GM19043 (cell line): ENCODE results near the gene SLC22A4.
A peak's percentile ranks its signal among the peaks of the same experiment; 100 is the strongest.

Experiments used
- ATAC-seq: cut with Tn5 transposase; IDR thresholded peaks from one replicate; pipeline ENCODE4 v1.9.1; 2021; ENCODE audit warnings: low read depth; ENCODE audit not compliant: unreplicated experiment

The SLC22A4 gene

DNA sequence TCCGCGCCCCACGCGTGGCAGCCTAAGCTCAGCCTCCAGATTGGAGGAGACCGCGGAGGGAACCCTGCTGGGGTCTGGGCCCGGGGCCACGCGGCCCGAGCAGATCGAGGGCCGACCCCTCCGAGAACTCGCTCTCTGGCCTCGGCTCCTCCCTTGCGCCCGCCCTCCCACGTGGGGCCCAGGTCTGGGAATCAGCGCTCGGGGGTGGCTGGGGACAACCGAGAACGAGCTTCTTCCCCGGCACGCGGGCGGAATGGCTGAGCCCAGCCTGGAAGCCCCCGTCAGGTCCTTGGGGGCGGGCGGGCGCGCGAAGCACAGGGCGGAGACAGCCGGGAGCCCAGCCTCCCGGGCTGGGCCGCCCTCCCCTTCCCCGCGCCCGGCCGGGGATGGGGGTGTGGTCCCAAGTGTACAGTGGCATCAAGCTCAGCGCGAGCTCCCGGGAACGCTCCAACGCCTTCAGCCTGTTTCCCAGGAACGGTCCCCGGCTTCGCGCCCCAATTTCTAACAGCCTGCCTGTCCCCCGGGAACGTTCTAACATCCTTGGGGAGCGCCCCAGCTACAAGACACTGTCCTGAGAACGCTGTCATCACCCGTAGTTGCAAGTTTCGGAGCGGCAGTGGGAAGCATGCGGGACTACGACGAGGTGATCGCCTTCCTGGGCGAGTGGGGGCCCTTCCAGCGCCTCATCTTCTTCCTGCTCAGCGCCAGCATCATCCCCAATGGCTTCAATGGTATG, at the start of gene SLC22A4:
Gene SLC22A4, plus strand, starts transcription at position 403 of the 736 bp plus-strand sequence. Its CDS starts 223 bp downstream, at position 626.
- ATAC-seq: peak; percentile 66

DNA sequence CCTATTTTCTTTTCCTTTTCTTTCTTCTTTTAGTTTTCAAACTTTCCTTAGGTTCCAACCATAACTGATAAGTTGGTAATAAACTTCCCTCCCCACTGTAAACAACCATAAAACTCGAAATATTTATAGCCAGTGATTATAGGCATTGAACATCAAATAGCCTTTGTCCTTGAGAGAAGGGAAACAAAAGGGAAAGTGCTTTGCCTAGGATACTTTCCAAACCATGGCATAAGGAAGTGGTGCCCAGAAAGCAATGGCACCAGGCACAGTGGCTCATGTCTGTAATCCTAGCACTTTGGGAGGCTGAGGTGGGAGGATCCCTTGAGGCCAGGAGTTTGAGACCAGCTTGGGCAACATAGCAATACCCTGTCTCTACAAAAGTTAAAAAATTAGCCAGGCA, 48.6 kb upstream of the SLC22A4 start:
- no peak for ATAC-seq

DNA sequence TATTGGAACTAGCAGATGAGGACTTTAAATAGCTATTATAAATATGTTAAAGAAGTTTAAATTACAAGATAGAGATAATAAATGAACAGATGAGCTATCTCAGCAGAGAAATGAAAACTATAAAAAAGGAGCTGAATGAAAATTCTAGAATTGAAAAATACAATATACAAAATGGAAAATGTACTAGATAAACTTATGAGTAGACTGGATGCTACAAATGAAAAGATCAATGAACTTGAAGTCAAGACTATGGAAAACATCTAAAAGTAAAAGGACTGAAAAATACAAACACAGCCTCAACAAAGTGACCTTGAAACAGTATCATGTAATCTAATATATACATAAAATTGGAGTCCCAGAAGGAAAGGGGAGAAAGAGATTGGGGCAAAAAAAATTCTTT, 47.4 kb upstream of the SLC22A4 start:
- no peak for ATAC-seq

DNA sequence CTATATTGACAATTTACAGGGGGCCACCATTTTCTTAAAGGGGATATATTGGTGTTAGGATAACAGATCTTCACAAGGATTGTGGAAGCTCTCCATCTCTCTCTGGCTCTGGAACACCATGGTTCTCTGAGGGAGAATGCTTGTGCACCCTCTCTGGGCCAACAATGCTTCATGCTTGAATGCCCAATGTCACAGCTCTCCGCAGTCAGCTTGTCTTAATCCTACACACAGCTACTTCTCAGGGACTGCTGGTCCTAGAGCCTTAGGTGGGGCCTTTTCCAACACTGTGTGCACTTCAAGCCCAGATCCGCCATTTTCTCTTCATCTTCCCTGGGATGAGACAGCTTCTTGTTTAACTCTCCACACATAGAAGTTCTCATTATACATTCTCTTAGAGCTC, 43.6 kb upstream of the SLC22A4 start:
- no peak for ATAC-seq

- ATAC-seq: no peak
Observed at GRCh38 chr5:132251220-132251725, 42.9 kb upstream of the SLC22A4 start.

DNA sequence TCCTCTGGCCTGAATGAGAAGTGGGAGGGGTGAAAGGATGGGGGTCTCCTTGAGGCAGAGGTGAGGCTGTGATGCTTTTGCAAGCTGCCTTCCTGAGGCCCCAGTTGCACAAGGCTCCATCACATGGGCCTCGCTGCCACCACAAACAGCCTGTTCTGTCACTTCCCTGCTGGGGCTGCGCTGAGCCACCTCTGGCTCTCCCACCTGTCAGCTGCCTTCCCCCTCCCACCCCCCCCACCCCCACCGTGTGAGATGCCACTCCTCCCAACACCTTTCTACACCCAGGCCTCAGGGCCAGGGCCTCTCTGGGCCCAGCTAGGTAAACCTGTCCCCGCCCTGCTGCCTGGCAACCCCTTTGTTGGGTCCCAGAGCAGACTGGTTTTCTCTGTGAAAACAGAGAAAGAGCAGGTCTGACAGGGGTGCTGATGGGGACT, 41.2 kb upstream of the SLC22A4 start:
- no peak for ATAC-seq

GRCh38 chr5:132253452-132254320, 40.5 kb upstream of the SLC22A4 start:
- ATAC-seq: no peak

GRCh38 chr5:132254321-132254977, 39.7 kb upstream of the SLC22A4 start:
- no peak for ATAC-seq

DNA sequence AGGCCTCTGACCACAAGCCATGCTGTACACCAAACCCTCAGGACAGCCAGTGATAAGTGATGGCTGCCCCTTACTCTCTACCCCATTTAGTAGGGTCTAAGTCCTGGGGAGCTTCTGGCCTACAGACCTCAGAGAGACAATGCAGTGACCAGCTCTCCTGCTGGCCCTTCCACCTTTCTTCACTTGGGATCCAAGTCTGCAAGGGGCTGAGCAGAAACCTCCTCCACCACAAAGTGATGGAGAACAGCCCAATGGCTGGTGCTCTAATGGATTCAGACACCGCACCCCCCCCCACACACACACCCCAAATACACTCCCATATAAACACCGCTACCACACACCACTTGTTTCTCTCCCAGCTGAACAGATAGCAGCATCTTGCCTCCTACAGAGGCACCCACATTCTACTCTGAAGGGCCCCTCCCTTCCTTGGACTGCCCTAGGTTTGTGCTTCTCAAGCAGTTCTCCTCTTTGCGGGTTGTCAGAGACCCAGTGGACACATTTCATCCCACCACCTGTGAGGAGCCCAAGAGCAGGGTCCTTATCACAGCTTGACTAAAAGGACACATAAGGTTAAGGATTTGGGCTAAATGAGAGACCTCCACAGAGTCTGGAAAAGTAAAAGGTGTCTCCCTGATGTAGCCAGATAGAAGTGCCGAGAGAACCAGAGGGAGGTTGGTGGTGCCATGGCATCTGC, 38.0 kb upstream of the SLC22A4 start:
- ATAC-seq: no peak

DNA sequence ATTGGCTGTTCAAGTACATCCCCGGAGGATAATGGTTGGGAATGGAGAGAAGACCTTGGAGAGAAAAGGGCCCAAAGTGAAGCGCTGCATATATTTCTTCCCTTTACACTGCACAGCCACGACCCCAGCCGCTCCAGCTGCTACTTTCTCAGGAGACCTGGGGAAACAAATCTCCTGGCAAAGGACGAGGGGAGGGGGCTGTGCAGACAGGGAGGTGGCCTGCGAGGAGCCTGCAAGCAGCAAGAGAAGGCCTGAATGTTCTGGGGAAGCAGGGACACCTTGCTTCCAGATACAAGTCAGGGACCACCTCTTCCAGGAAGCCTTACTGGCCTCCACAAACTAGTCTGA, 37.4 kb upstream of the SLC22A4 start:
- no peak for ATAC-seq

DNA sequence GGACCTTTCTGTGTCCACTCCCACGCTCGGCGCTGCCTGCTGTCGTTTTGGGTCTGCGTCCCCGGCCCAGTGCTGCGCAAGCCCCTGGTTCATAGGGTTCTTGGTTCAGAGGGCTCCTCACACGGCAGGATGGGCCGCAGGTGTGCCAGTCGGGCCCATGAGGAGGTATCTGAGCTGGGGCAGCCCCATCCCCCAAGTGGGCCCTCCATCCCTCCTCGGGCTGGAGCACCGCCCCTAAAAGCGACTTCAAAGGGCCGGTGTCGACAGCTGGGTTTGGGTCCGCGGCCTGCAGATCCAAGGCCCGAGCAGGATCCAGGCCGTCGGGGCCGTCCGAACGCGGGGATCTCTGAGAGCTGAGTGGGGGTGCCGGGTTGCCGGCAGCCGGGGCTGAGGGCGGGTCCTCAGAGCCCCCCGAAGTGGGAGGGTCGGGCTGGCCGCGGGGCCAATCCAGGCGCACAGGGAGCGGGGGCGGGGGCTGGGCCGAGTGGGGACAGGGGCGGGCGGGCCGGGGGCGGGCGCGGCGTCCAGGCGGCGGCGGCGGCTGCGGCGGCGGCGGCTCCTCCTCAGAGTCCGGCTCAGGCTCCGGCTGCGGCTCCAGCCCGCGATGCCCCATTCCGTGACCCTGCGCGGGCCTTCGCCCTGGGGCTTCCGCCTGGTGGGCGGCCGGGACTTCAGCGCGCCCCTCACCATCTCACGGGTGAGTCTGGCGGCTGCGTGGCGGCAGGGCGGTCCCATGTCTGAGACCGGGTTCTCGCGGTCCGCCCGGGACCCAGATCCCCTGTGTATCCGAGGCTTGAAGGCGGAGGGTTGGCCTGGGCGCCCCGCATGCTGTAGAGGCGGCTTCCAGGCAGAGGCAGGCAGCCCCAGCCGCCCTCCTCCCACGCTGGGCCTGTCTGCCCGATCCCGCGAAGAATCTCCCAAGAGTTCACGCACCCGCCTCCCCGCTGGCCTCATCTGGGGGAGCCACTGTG, 36.8 kb upstream of the SLC22A4 start, which contains the start of gene PDLIM4:
Gene PDLIM4, plus strand, starts transcription at position 566 of the 971 bp plus-strand sequence. Its CDS starts 39 bp downstream, at position 605.
- no peak for ATAC-seq

GRCh38 chr5:132258102-132259068, 35.8 kb upstream of the SLC22A4 start:
- ATAC-seq: no peak

DNA sequence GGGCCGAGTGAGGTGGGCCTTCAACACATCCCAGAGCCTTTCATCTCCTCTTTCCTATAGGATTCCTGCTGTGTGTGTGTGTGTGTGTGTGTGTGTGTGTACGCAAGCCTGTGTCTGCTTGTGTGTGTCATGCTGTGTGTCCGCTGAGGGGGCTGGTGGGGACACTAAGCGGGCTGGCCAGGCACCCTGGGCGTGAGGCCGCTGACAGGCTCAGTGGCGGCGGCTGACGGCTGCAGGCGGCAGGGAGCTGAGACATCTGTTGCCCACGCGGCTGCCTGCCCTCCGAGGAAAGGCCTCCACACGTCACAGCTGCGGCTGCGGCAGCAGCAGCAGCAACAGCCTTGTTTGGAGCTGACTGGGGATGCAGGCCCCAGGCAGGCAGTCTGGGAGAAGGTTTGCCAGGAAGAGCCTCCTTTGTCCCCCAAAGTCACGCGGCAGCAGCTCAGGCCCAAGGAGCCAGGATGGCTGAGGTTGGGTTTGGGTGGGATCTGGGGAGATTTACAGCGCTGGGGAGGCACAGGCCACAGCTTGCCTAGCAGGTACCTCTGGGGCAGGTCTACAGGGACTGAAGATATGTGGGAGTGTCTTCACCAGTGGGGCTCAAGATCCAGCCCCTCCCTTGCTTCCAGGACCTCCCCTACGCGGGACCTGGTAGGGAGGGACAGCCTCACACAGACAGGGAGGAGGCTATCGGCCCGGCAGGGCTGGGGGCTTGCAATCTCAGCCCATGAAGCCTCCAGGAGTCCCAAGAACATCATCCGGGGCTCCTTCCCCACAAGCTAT, 34.9 kb upstream of the SLC22A4 start:
- no peak for ATAC-seq

- no peak for ATAC-seq
Observed at GRCh38 chr5:132260051-132260450, 34.1 kb upstream of the SLC22A4 start.

- no peak for ATAC-seq
Observed at GRCh38 chr5:132260714-132261551, 33.3 kb upstream of the SLC22A4 start.
